H1 (cell line): ENCODE results near the gene NABP1. TPM values are rescaled to one million over a fixed set of nuclear protein-coding genes. Genes with fewer than 3 reads are reported as not detected.

ENCODE experiments used
- CTCF ChIA-PET: fragments of 300-600 bp; sonication (Branson Sonifier 250); formaldehyde crosslinking; loops from one replicate; lab custom pipeline; 2021; ENCODE audit not compliant: partially characterized antibody; lab: Charles Lee
- POLR2A ChIA-PET: fragments of 300-600 bp; sonication (Branson Sonifier 250); formaldehyde crosslinking; loops from one replicate; lab custom pipeline; 2021; ENCODE audit warnings: inconsistent platforms; ENCODE audit not compliant: partially characterized antibody; lab: Charles Lee
- DNase-seq, 2 experiments: peaks; one replicate each; pipeline versions ENCODE4 v3.0.0 to v3.0.0-alpha.2; 2010 to 2022; ENCODE audit warnings: low spot score in 2 of 2, low read depth in 1 of 2, mixed read lengths in 1 of 2
- FAIRE-seq: peaks from 2 replicates; lab custom pipeline; 2011; peaks lifted over from hg19 to GRCh38; lab: Jason Lieb, UNC
- H2AFZ ChIP-seq: 2 replicates; pipeline ENCODE4 v1.8.1; 2012; ENCODE audit warnings: low read length, inconsistent platforms
- H2AK5ac ChIP-seq: 2 replicates; pipeline ENCODE4 v1.6.1; 2013; ENCODE audit warnings: low read depth, low read length
- H2BK120ac ChIP-seq: replicated peaks from 2 replicates; pipeline ENCODE3; 2013; ENCODE audit warnings: low read depth, low read length, inconsistent platforms
- H2BK12ac ChIP-seq: 2 replicates; pipeline ENCODE4 v1.6.1; 2013; ENCODE audit warnings: low read depth, low read length
- H2BK15ac ChIP-seq: 2 replicates; pipeline ENCODE4 v1.6.1; 2013; ENCODE audit warnings: low read length
- H2BK20ac ChIP-seq: 2 replicates; pipeline ENCODE4 v1.6.1; 2013; ENCODE audit warnings: low read length
- H2BK5ac ChIP-seq: 2 replicates; pipeline ENCODE4 v1.6.1; 2013; ENCODE audit warnings: low read depth, low read length
- H3K14ac ChIP-seq: 2 replicates; pipeline ENCODE4 v1.6.1; 2013; ENCODE audit warnings: inconsistent platforms; ENCODE audit not compliant: insufficient read length
- H3K18ac ChIP-seq: 2 replicates; pipeline ENCODE4 v1.6.1; 2013; ENCODE audit warnings: low read length; ENCODE audit errors: extremely low read depth
- H3K23ac ChIP-seq: 2 replicates; pipeline ENCODE4 v1.6.1; 2013; ENCODE audit warnings: inconsistent platforms; ENCODE audit not compliant: insufficient read length
- H3K23me2 ChIP-seq: 2 replicates; pipeline ENCODE4 v1.6.1; 2013; ENCODE audit warnings: low read depth, low read length
- H3K27ac ChIP-seq: 2 replicates; pipeline ENCODE4 v1.6.1; 2011; ENCODE audit warnings: low read depth, low read length, inconsistent platforms
- H3K27me3 ChIP-seq, 4 experiments: replicated peaks in 1 of 4; 1 replicate in 1 of 4; 2 replicates in 3 of 4; pipeline versions ENCODE4 v1.6.1 to v1.8.1; 2011 to 2013; ENCODE audit warnings: low read length in 3 of 4, mild to moderate bottlenecking in 3 of 4, inconsistent platforms in 2 of 4, mixed read lengths in 2 of 4, moderate library complexity in 1 of 4; ENCODE audit not compliant: control insufficient read depth in 3 of 4, insufficient read depth in 3 of 4; ENCODE audit errors: extremely low read depth in 1 of 4
- H3K36me3 ChIP-seq, 4 experiments: 2 replicates each; pipeline versions ENCODE4 v1.6.1 to v1.8.1; 2011 to 2013; ENCODE audit warnings: mild to moderate bottlenecking in 4 of 4, low read length in 3 of 4, moderate library complexity in 2 of 4, control low read depth in 1 of 4, inconsistent platforms in 1 of 4; ENCODE audit not compliant: insufficient read depth in 4 of 4, control insufficient read depth in 2 of 4
- H3K4ac ChIP-seq: replicated peaks from 2 replicates; pipeline ENCODE3; 2013; ENCODE audit warnings: low read length, low read depth, mixed read lengths, inconsistent platforms; ENCODE audit not compliant: insufficient read length
- H3K4me1 ChIP-seq, 4 experiments: replicated peaks in 1 of 4; 1 replicate in 1 of 4; 2 replicates in 3 of 4; pipeline versions ENCODE4 v1.6.1 to v1.8.1; 2011 to 2013; ENCODE audit warnings: low read length in 3 of 4, inconsistent platforms in 2 of 4, mixed read lengths in 1 of 4; ENCODE audit not compliant: insufficient read depth in 4 of 4, control insufficient read depth in 3 of 4
- H3K4me2 ChIP-seq, 2 experiments: 2 replicates each; pipeline versions ENCODE4 v1.6.1 to v1.8.1; 2011 to 2013; ENCODE audit warnings: low read depth in 2 of 2, low read length in 2 of 2, control low read depth in 1 of 2, inconsistent platforms in 1 of 2, mild to moderate bottlenecking in 1 of 2; ENCODE audit not compliant: insufficient read depth in 1 of 2
- H3K4me3 ChIP-seq, 4 experiments: fragments of 200-600, 300-600 bp in 1 of 4; sonication (generic), shearing (Covaris generic), sonication (Bioruptor Twin) in 1 of 4; 2 replicates each; pipeline versions ENCODE4 v1.5.1 to v1.8.1; 2011 to 2016; ENCODE audit warnings: low read length in 4 of 4, low read depth in 3 of 4, control low read depth in 2 of 4, inconsistent platforms in 2 of 4, mild to moderate bottlenecking in 2 of 4, mixed read lengths in 1 of 4, moderate library complexity in 1 of 4; ENCODE audit not compliant: insufficient read depth in 2 of 4; ENCODE audit errors: extremely low read depth in 1 of 4
- H3K56ac ChIP-seq: replicated peaks from 2 replicates; pipeline ENCODE3; 2013; ENCODE audit warnings: low read depth, mild to moderate bottlenecking, mixed read lengths, low read length, inconsistent platforms; ENCODE audit not compliant: insufficient read length
- H3K79me1 ChIP-seq: 2 replicates; pipeline ENCODE4 v1.6.1; 2013; ENCODE audit warnings: low read depth, low read length, control low read depth
- H3K79me2 ChIP-seq, 2 experiments: 2 replicates each; pipeline versions ENCODE4 v1.6.1 to v1.8.1; 2012 to 2013; ENCODE audit warnings: low read length in 2 of 2, mild to moderate bottlenecking in 2 of 2, inconsistent platforms in 1 of 2; ENCODE audit not compliant: insufficient read depth in 2 of 2, control insufficient read depth in 1 of 2
- H3K9ac ChIP-seq, 4 experiments: replicated peaks in 1 of 4; 1 replicate in 1 of 4; 2 replicates in 3 of 4; pipeline versions ENCODE4 v1.6.1 to v1.8.1; 2011 to 2013; ENCODE audit warnings: low read depth in 3 of 4, low read length in 3 of 4, control low read depth in 2 of 4, mild to moderate bottlenecking in 2 of 4, moderate library complexity in 2 of 4, inconsistent platforms in 1 of 4; ENCODE audit errors: extremely low read depth in 1 of 4
- H3K9me3 ChIP-seq, 2 experiments: 2 replicates each; pipeline versions ENCODE4 v1.6.1 to v1.8.1; 2012 to 2013; ENCODE audit warnings: mild to moderate bottlenecking in 2 of 2, moderate library complexity in 2 of 2, control low read depth in 1 of 2, inconsistent platforms in 1 of 2, low read depth in 1 of 2, low read length in 1 of 2, mixed read lengths in 1 of 2; ENCODE audit not compliant: insufficient read depth in 2 of 2
- H4K20me1 ChIP-seq, 2 experiments: replicated peaks in 1 of 2; 2 replicates each; pipeline versions ENCODE3 to v1.8.1; 2011 to 2013; ENCODE audit warnings: inconsistent platforms in 2 of 2, low read length in 2 of 2, mild to moderate bottlenecking in 1 of 2; ENCODE audit not compliant: insufficient read depth in 2 of 2, control insufficient read depth in 1 of 2
- H4K5ac ChIP-seq: 2 replicates; pipeline ENCODE4 v1.6.1; 2013; ENCODE audit warnings: low read length, low read depth, mixed read lengths, inconsistent platforms; ENCODE audit not compliant: insufficient read length
- H4K8ac ChIP-seq: 2 replicates; pipeline ENCODE4 v1.8.0; 2013; ENCODE audit warnings: mild to moderate bottlenecking, moderate library complexity, low read length, inconsistent platforms; ENCODE audit not compliant: insufficient read depth; ENCODE audit errors: extremely low read depth
- H4K91ac ChIP-seq: replicated peaks from 2 replicates; pipeline ENCODE3; 2013; ENCODE audit warnings: low read length, mixed read lengths, inconsistent platforms; ENCODE audit not compliant: insufficient read length
- BACH1 ChIP-seq: IDR thresholded peaks from 2 replicates; pipeline ENCODE4 v1.6.1; 2012; ENCODE audit warnings: low read length, improper control_type of control experiment
- BCL11A ChIP-seq, 2 experiments: IDR thresholded peaks; one replicate each; pipeline ENCODE4 v1.6.1; 2011; ENCODE audit warnings: low read depth in 2 of 2, low read length in 2 of 2, mild to moderate bottlenecking in 2 of 2
- CREB1 ChIP-seq: IDR thresholded peaks from 2 replicates; pipeline ENCODE4 v1.6.1; 2012; ENCODE audit warnings: inconsistent platforms
- EGR1 ChIP-seq: IDR thresholded peaks from 2 replicates; pipeline ENCODE4 v1.6.1; 2011; ENCODE audit warnings: low read depth, low read length, borderline replicate concordance
- EZH2 ChIP-seq: fragments of 200-600 bp; sonication (generic); IDR thresholded peaks from 2 replicates; pipeline ENCODE4 v1.7.1; 2012; ENCODE audit warnings: low read depth, mild to moderate bottlenecking, moderate library complexity, low read length, inconsistent platforms; ENCODE audit not compliant: severe bottlenecking
- HDAC6 ChIP-seq: IDR thresholded peaks from one replicate; pipeline ENCODE4 v1.7.1; 2012; ENCODE audit warnings: low read depth, mild to moderate bottlenecking, inconsistent platforms, low read length, moderate library complexity
- NANOG ChIP-seq: IDR thresholded peaks from 2 replicates; pipeline ENCODE4 v1.6.1; 2011; ENCODE audit warnings: low read length, low read depth, mild to moderate bottlenecking, inconsistent platforms; ENCODE audit not compliant: insufficient read depth, poor library complexity, severe bottlenecking
- PHF8 ChIP-seq: fragments of 200-600 bp; sonication (generic); conservative IDR thresholded peaks from 2 replicates; pipeline ENCODE4 v1.7.1; 2012; ENCODE audit warnings: low read depth, mild to moderate bottlenecking, inconsistent platforms, low read length, moderate library complexity
- POLR2AphosphoS5 ChIP-seq: IDR thresholded peaks from 2 replicates; pipeline ENCODE4 v1.6.1; 2011; ENCODE audit warnings: low read depth, low read length
- RXRA ChIP-seq: IDR thresholded peaks from 2 replicates; pipeline ENCODE4 v1.6.1; 2011; ENCODE audit warnings: low read depth, mild to moderate bottlenecking, low read length, moderate library complexity; ENCODE audit not compliant: insufficient read depth
- SP1 ChIP-seq: IDR thresholded peaks from 2 replicates; pipeline ENCODE4 v1.6.1; 2011; ENCODE audit warnings: low read depth, low read length
- SRF ChIP-seq: IDR thresholded peaks from 2 replicates; pipeline ENCODE4 v1.6.1; 2011; ENCODE audit warnings: mild to moderate bottlenecking, low read depth, low read length, moderate library complexity
- TBP ChIP-seq: IDR thresholded peaks from 2 replicates; pipeline ENCODE4 v1.6.1; 2011; ENCODE audit warnings: low read depth, low read length, improper control_type of control experiment
- WGBS, 2 experiments: shearing (Covaris generic) in 1 of 2; methylation state at CpG; one replicate each; pipeline versions ENCODE4 v1.1.6 to v1.1.7; 2013 to 2015; ENCODE audit warnings: low lambda C conversion rate in 2 of 2, mixed read lengths in 2 of 2, inconsistent platforms in 1 of 2, low coverage in 1 of 2, missing lambda C conversion rate in 1 of 2; ENCODE audit not compliant: insufficient replicate concordance in 2 of 2, insufficient coverage in 1 of 2, insufficient read length in 1 of 2; ENCODE audit errors: extremely low coverage in 1 of 2, missing lambda C conversion rate in 1 of 2; 5-methylcytosine and 5-hydroxymethylcytosine counted together
- polyA plus RNA-seq, 7 experiments: library from polyadenylated mRNA; depleted of rRNA in 3 of 7; stranded (reverse) in 5 of 7; unstranded in 2 of 7; fragments of >200 nt in 5 of 7; fragments of 200-250 nt in 2 of 7; gene quantifications; 1 replicate in 5 of 7; 2 replicates in 1 of 7; 4 replicates in 1 of 7; pipeline versions ENCODE4 v1.2.1 to v1.2.3, GENCODE V29; 2011 to 2013; ENCODE audit warnings: missing spikeins in 2 of 7, mixed read lengths in 2 of 7
- total RNA-seq: library from RNA; stranded (reverse); fragmentation: NEBNext Ultra II Directional; extraction: Animal tissue kit (Norgen Biotek cat#: 25700); gene quantifications from 2 replicates; pipeline ENCODE4 v1.2.1, GENCODE V29; 2021
- TF ChIP-seq, protein P1 (sequence below): IDR thresholded peaks from 2 replicates; pipeline ENCODE4 v1.6.1; 2011; ENCODE audit warnings: low read length, improper control_type of control experiment

The NABP1 gene
- total and polyA plus RNA-seq, 2 of the 8 experiments (the other 6 are each of a cell fraction or from before 2014, with no cell fraction given) = 0.63 to 4.8 TPM

DNA sequence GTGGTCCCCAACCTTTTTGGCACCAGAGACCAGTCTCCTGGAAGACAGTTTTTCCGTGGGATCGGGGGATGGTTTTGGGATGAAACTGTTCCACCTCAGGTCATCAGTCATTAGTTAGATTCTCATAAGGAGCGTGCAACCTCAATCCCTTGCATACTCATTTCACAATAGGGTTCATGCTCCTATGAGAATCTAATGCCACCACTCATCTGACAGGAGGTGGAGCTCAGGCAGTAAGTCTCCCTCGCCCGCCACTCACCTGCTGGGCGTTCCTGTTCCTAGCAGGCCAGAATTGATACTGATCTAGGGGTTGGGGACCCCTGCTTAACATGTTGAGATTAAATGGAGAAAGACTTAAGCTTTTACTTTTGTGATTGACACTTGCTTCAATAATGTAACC is 9.9 kb downstream of the NABP1 start:
- Histone ChIP-seq H2BK15ac (no peak overlapping the region), H2AFZ (no peak overlapping the region)
- no peak for FAIRE-seq

More for the DNA sequence above, 9.9 kb downstream of the NABP1 start:
- no peak overlapping the region for H3K18ac ChIP-seq
- H3K27me3 ChIP-seq = no peaks in the 10 kb centered on the region
- no peaks in the 10 kb centered on the region for H4K20me1 ChIP-seq
- H3K79me2 ChIP-seq = no peaks in the 10 kb centered on the region
- H3K56ac ChIP-seq = no peak overlapping the region
- no peak overlapping the region for H4K91ac ChIP-seq
- H2BK5ac ChIP-seq = no peak overlapping the region
- H4K8ac ChIP-seq = no peak overlapping the region
- no peak overlapping the region for H3K14ac ChIP-seq
- no peak overlapping the region for H3K4ac ChIP-seq
- no peak overlapping the region for H3K23ac ChIP-seq
- peaks cover 0 to 3% (median 0%) of the 10 kb centered on the region in 4 experiments; a peak in 1 of 8 replicates for H3K36me3 ChIP-seq
- no peaks in the 10 kb centered on the region for H3K9me3 ChIP-seq
- H3K27ac ChIP-seq = no peak overlapping the region
- no peaks in the 10 kb centered on the region for H3K79me1 ChIP-seq
- DNase-seq = no peak
- H3K4me1 ChIP-seq = no peaks in the 10 kb centered on the region
- ChIA-PET POLR2A (interaction anchor here (2.4 kb wide), 1 partner anchor 10 kb away, joined by 6 read pairs; the partner anchor contains the start of gene NABP1), CTCF (interaction anchor here (0.9 to 2.6 kb wide), 3 partner anchors 10 to 121 kb away, joined by 3 to 16 read pairs (median 10); no protein-coding TSS in a partner anchor)
- no peak overlapping the region for H4K5ac ChIP-seq
- TF ChIP-seq EZH2 (no peak), RXRA (no peak), BCL11A (IDR thresholded peaks at IDR 0.05; ENCODE audit: low read depth in 2 of 2, low read length in 2 of 2) (no peak), EGR1 (no peak), NANOG (no peak), PHF8 (no peak), HDAC6 (no peak), TBP (no peak), POLR2AphosphoS5 (no peak), SP1 (no peak), CREB1 (no peak), BACH1 (no peak), SRF (no peak)
- TF ChIP-seq, protein P1, sequence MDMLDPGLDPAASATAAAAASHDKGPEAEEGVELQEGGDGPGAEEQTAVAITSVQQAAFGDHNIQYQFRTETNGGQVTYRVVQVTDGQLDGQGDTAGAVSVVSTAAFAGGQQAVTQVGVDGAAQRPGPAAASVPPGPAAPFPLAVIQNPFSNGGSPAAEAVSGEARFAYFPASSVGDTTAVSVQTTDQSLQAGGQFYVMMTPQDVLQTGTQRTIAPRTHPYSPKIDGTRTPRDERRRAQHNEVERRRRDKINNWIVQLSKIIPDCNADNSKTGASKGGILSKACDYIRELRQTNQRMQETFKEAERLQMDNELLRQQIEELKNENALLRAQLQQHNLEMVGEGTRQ = no peak
- H3K4me2 ChIP-seq = no peak overlapping the region
- H2AK5ac ChIP-seq = no peak overlapping the region
- H3K23me2 ChIP-seq = no peaks in the 10 kb centered on the region
- no peak overlapping the region for H2BK120ac ChIP-seq
- H2BK20ac ChIP-seq = no peak overlapping the region
- H2BK12ac ChIP-seq = no peak overlapping the region
- H3K4me3 ChIP-seq = no peak overlapping the region
- no peak overlapping the region for H3K9ac ChIP-seq
- WGBS, 2 experiments = 92% methylated on average over 6 of the region's 6 CpGs; no CpG with 5 or more reads in 1 of the 2 experiments
